GM13976 (cell line): ENCODE results near the gene SHISA2.
"Not testable (repeated sequence)": the region's sequence is repeated elsewhere in the genome, so short reads cannot be mapped to it uniquely, and the experiment has no call there.

Experiments
- DNase-seq: peaks from one replicate; pipeline ENCODE4 v3.0.0; 2012; ENCODE audit warnings: low spot score
- in situ Hi-C: fragments of 300-500 bp; cut with MboI; formaldehyde crosslinking; loops from one replicate; pipeline ENCODE4 v1.12.0; 2022; ENCODE audit warnings: low sequenced_read_pairs, mixed read lengths, inconsistent platforms; ENCODE audit not compliant: unreplicated experiment
- TF ChIP-seq, protein P1 (sequence below): IDR thresholded peaks from 2 replicates; pipeline ENCODE4 v1.5.1; 2012; ENCODE audit warnings: borderline replicate concordance, mild to moderate bottlenecking; ENCODE audit not compliant: insufficient read depth; ENCODE audit errors: extremely low read depth, missing control alignments, control extremely low read depth

The SHISA2 gene

DNA sequence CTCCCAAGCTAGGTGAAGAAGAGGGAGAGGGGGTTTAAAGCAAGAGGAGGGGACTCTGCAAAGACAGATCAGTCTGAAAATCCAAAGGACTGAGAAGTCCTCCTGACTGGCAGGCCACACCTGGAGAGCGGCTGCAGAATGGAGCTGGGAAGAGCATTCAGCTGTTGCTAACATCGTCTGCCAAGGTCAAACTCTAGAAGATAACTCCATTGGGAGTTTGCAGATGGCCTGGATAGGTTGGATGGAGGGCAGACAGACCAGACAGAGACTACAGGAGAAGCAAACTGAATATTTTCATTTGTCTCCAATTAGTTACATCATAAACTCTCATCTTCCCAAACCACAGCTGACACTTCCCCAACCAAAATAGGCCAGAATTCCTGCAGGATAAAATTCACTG lies 19.9 kb upstream of the SHISA2 start:
- TF ChIP-seq, protein P1, sequence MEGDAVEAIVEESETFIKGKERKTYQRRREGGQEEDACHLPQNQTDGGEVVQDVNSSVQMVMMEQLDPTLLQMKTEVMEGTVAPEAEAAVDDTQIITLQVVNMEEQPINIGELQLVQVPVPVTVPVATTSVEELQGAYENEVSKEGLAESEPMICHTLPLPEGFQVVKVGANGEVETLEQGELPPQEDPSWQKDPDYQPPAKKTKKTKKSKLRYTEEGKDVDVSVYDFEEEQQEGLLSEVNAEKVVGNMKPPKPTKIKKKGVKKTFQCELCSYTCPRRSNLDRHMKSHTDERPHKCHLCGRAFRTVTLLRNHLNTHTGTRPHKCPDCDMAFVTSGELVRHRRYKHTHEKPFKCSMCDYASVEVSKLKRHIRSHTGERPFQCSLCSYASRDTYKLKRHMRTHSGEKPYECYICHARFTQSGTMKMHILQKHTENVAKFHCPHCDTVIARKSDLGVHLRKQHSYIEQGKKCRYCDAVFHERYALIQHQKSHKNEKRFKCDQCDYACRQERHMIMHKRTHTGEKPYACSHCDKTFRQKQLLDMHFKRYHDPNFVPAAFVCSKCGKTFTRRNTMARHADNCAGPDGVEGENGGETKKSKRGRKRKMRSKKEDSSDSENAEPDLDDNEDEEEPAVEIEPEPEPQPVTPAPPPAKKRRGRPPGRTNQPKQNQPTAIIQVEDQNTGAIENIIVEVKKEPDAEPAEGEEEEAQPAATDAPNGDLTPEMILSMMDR, result no peak
- DNase-seq, result no peak
- in situ Hi-C loops, result no loop called here

GRCh38 chr13:26069642-26070041 lies 17.8 kb upstream of the SHISA2 start:
- in situ Hi-C loops, result not testable (repeated sequence)

DNA sequence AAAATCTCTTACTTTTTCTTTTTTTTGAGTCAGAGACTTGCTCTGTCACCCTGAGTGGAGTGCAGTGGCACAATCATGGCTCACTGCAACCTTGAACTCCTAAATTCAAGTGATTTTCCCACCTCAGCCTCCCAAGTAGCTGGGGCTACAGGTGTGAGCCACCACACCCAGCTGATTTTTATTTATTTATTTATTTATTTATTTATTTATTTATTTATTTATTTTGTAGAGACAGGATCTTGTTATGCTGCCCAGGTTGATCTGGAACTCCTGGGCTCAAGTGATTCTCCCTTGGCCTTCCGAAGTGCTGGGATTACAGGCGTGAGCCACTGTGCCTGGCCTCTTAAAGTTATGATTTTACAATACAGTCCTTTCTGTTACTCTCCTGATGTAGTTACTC lies 16.6 kb upstream of the SHISA2 start:
- DNase-seq, in situ Hi-C loops: not testable (repeated sequence)

More at GRCh38 chr13:26069642-26070041, 17.8 kb upstream of the SHISA2 start:
- not testable (repeated sequence) for DNase-seq

DNA sequence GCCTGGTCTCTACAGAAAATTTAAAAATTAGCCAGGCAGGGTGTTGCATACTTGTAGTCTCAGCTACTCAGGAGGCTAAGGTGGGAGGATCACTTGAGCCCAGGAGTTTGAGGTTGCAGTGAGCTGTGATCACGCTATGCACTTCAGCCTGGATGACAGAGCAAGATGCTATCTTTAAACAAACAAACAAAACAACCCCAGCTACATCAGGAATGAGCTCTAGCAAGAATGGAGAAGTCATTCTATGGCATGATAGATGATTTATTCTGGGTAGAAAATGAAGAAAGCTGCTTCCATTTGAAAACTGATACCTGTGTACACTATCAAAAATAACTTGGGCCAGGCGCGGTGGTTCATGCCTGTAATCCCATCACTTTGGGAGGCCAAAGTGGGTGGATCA lies 15.8 kb upstream of the SHISA2 start:
- no peak for DNase-seq
- TF ChIP-seq, protein P1, result no peak
- in situ Hi-C loops, result no loop called here

DNA sequence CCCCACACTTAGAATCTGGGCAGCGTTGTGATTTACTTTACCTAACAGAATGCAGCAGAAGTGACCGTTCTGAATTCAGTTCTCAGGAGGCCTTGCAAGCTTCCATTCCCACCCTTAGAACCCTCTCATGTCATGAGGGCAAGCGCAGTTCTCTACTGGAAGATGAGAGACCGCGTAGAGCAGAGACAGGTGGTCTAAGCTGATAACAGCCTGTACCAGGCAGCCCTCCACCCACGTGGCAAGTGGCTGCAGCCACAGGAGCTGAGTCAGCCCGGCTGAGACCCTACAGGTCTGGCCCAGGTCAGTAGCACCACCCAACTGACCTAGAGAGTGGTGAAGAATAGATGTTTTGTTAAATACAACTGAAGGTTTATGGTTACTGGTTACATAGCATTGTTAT lies 14.7 kb upstream of the SHISA2 start:
- in situ Hi-C loops, DNase-seq: not testable (repeated sequence)

- in situ Hi-C loops, result loop anchor here (5.0 kb wide), 1 partner anchor 486 kb away; no protein-coding TSS in a partner anchor
- DNase-seq, result peak; percentile 38
- TF ChIP-seq, protein P1, result no peak
Observed at GRCh38 chr13:26062853-26063444, 11.1 kb upstream of the SHISA2 start.

- TF ChIP-seq, protein P1, result no peak
- in situ Hi-C loops, result loop anchor here (5.0 kb wide), 1 partner anchor 485 kb away; no protein-coding TSS in a partner anchor
- DNase-seq, result no peak
Observed at GRCh38 chr13:26061947-26062346, 10.1 kb upstream of the SHISA2 start.

GRCh38 chr13:26061256-26061655 lies 9.4 kb upstream of the SHISA2 start:
- no peak for DNase-seq
- TF ChIP-seq, protein P1, result no peak
- in situ Hi-C loops, result loop anchor here (5.0 kb wide), 1 partner anchor 484 kb away; no protein-coding TSS in a partner anchor
